22Rv1 (cell line): ENCODE results near the gene TSGA10.

Source experiments
- ZFX ChIP-seq: fragments of 450-650 bp; IDR thresholded peaks from 2 replicates; pipeline ENCODE4 v1.6.1; 2017; ENCODE audit warnings: antibody characterized with exemption, borderline replicate concordance
- TF ChIP-seq, protein P1 (sequence below): fragments of 450-650 bp; IDR thresholded peaks from 2 replicates; pipeline ENCODE4 v1.5.1; 2017; ENCODE audit warnings: mild to moderate bottlenecking

DNA sequence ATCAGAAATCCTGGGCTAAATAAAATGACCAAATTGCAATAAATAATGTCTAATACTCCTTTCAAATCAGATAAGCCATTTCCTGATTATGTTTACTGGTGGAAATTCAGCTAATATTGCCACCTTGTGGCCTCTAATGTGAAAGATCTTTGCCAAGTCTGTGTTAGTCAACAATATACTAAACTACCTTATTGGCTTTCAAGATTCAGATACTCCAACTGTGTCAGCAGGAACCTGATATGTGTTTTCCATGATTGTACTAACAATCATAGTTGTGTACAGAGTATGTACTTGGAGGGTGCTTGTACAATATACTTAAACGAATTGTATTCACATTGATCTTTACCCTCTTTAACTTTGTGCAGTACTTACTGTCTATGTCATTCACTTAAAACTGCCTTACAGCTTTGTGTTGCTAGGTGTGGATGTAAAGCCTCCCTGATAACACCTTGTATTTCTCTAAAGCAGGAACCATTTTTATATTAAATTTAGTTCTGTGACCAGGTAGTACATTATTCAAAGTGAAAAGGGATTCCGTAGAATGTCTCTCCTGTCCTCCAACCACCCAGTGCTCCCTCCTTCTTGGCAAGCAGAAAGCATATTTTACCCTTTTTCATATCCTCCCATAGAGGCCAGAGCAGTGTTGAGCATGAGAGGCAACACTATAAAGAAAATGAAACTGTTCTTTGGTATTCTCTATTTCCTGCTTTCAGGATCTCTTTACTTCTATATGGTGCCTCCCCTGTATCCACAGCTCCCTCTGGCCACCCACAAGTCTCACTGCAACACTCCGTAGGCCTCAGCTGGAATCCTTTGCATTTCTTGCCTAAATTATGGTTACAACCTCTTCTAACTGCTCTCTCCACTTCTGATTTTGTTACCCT is 88.4 kb downstream of the TSGA10 start:
- TF ChIP-seq, protein P1, sequence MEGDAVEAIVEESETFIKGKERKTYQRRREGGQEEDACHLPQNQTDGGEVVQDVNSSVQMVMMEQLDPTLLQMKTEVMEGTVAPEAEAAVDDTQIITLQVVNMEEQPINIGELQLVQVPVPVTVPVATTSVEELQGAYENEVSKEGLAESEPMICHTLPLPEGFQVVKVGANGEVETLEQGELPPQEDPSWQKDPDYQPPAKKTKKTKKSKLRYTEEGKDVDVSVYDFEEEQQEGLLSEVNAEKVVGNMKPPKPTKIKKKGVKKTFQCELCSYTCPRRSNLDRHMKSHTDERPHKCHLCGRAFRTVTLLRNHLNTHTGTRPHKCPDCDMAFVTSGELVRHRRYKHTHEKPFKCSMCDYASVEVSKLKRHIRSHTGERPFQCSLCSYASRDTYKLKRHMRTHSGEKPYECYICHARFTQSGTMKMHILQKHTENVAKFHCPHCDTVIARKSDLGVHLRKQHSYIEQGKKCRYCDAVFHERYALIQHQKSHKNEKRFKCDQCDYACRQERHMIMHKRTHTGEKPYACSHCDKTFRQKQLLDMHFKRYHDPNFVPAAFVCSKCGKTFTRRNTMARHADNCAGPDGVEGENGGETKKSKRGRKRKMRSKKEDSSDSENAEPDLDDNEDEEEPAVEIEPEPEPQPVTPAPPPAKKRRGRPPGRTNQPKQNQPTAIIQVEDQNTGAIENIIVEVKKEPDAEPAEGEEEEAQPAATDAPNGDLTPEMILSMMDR = peak; percentile 74
- no peak for TF ChIP-seq ZFX
